VCaP (cell line): ENCODE data around the gene SSBP3.
"Not testable (repeated sequence)": the region's sequence is repeated elsewhere in the genome, so short reads cannot be mapped to it uniquely, and the experiment has no call there.

ENCODE experiments used
- H3K27ac ChIP-seq: fragments of 450-650 bp; 2 replicates; pipeline ENCODE4 v1.5.1; 2017
- CTCF ChIP-seq: fragments of 450-650 bp; conservative IDR thresholded peaks from 2 replicates; pipeline ENCODE4 v1.5.1; 2017; ENCODE audit warnings: mild to moderate bottlenecking, moderate library complexity

SSBP3 gene

GRCh38 chr1:54406339-54407153 is at the start of gene SSBP3:
Gene SSBP3 (minus strand): TSS chr1:54406394.
- peak within 1 kb of the TSS; percentile 94 for H3K27ac ChIP-seq
- no peak for TF ChIP-seq CTCF

GRCh38 chr1:54453509-54453908 is 47.3 kb upstream of the SSBP3 start:
- H3K27ac ChIP-seq, result no peak overlapping the region

GRCh38 chr1:54453022-54453421 is 46.8 kb upstream of the SSBP3 start:
- no peak overlapping the region for H3K27ac ChIP-seq
- no peak for TF ChIP-seq CTCF

More at GRCh38 chr1:54453509-54453908, 47.3 kb upstream of the SSBP3 start:
- no peak for TF ChIP-seq CTCF

GRCh38 chr1:54449431-54449830 is 43.2 kb upstream of the SSBP3 start:
- H3K27ac ChIP-seq, result not testable (repeated sequence)

- H3K27ac ChIP-seq, result not testable (repeated sequence)
These were observed 42.6 kb upstream of the SSBP3 start for GRCh38 chr1:54448801-54449200.

- H3K27ac ChIP-seq, result not testable (repeated sequence)
These were observed 40.9 kb upstream of the SSBP3 start for GRCh38 chr1:54447081-54447480.

- no peak for TF ChIP-seq CTCF
These were observed 36.0 kb upstream of the SSBP3 start for GRCh38 chr1:54442185-54442584.

GRCh38 chr1:54439550-54440223 is 33.5 kb upstream of the SSBP3 start:
- TF ChIP-seq CTCF, result no peak
- H3K27ac ChIP-seq, result no peak overlapping the region

More at GRCh38 chr1:54442185-54442584, 36.0 kb upstream of the SSBP3 start:
- no peak overlapping the region for H3K27ac ChIP-seq

- H3K27ac ChIP-seq, result no peak overlapping the region
- no peak for TF ChIP-seq CTCF
These were observed 31.6 kb upstream of the SSBP3 start for GRCh38 chr1:54437783-54438182.
